Skeletal muscle tissue (tissue), 4 donors: ENCODE data around the gene TIAM2. TPM values are rescaled to one million over a fixed set of nuclear protein-coding genes. Genes with fewer than 3 reads are reported as not detected.

ENCODE experiments used
- H3K27ac ChIP-seq: one replicate; pipeline ENCODE4 v1.7.0; 2013; ENCODE audit warnings: mild to moderate bottlenecking, low read depth, low read length, inconsistent platforms
- H3K27me3 ChIP-seq, 3 donors: one replicate each; pipeline ENCODE4 v1.7.0; 2013; ENCODE audit warnings: low read length in 3 of 3; ENCODE audit not compliant: control insufficient read depth in 3 of 3, insufficient read depth in 3 of 3
- H3K36me3 ChIP-seq, 3 donors: one replicate each; pipeline ENCODE4 v1.7.0; 2013; ENCODE audit warnings: low read length in 3 of 3; ENCODE audit not compliant: control insufficient read depth in 3 of 3, insufficient read depth in 3 of 3
- H3K4me1 ChIP-seq, 3 donors: one replicate each; pipeline ENCODE4 v1.7.0; 2013; ENCODE audit warnings: low read length in 3 of 3, mild to moderate bottlenecking in 3 of 3; ENCODE audit not compliant: control insufficient read depth in 3 of 3, insufficient read depth in 3 of 3
- H3K4me3 ChIP-seq, 3 donors: one replicate each; pipeline ENCODE4 v1.7.0; 2013; ENCODE audit warnings: low read length in 3 of 3
- H3K9ac ChIP-seq, 3 donors: one replicate each; pipeline ENCODE4 v1.7.0; 2013; ENCODE audit warnings: low read length in 3 of 3, mild to moderate bottlenecking in 3 of 3, moderate library complexity in 2 of 3, low read depth in 1 of 3
- H3K9me3 ChIP-seq, 3 donors: one replicate each; pipeline ENCODE4 v1.7.0; 2013; ENCODE audit warnings: low read length in 3 of 3; ENCODE audit not compliant: control insufficient read depth in 3 of 3
- total RNA-seq: library from RNA; depleted of rRNA; stranded (reverse); fragments of >200 nt; gene quantifications from one replicate; pipeline ENCODE4 v1.2.3, GENCODE V29; 2014
- donor health status: Osteomylitis.

Gene TIAM2
- 22.4 TPM for total RNA-seq

GRCh38 chr6:154995254-154996015 is at the start of gene TIAM2:
TSS of gene TIAM2 (plus strand) at chr6:154995315. CDS start at chr6:155129224, 133,909 bp downstream.
- Histone ChIP-seq H3K36me3 (no peaks in the 10 kb centered on the region), H3K27me3 (peaks cover 0 to 3% (median 2%) of the 10 kb centered on the region in 3 donors), H3K9ac (peak within 1 kb of the TSS; percentile 33 to 81 (median 57)), H3K27ac (no peak within 1 kb of the TSS), H3K4me3 (peak within 1 kb of the TSS; percentile 56 to 77 (median 69)), H3K9me3 (no peaks in the 10 kb centered on the region), H3K4me1 (peaks cover 0 to 3% (median 0%) of the 10 kb centered on the region in 3 donors)

GRCh38 chr6:154950979-154951344 is 44.2 kb upstream of the TIAM2 start:
- H3K9me3 ChIP-seq: no peaks in the 10 kb centered on the region
- no peak overlapping the region for H3K9ac ChIP-seq
- no peak overlapping the region for H3K27ac ChIP-seq
- peaks cover 6 to 11% (median 7%) of the 10 kb centered on the region in 3 donors for H3K36me3 ChIP-seq
- no peaks in the 10 kb centered on the region for H3K4me1 ChIP-seq
- H3K27me3 ChIP-seq: no peaks in the 10 kb centered on the region
- H3K4me3 ChIP-seq: no peak overlapping the region

- Histone ChIP-seq H3K4me3 (no peak overlapping the region), H3K9me3 (no peaks in the 10 kb centered on the region), H3K9ac (no peak overlapping the region), H3K36me3 (peaks cover 6 to 11% (median 7%) of the 10 kb centered on the region in 3 donors), H3K27ac (no peak overlapping the region), H3K27me3 (no peaks in the 10 kb centered on the region), H3K4me1 (no peaks in the 10 kb centered on the region)
Observed at GRCh38 chr6:154951345-154952200, 43.5 kb upstream of the TIAM2 start.

GRCh38 chr6:154953644-154954043 is 41.5 kb upstream of the TIAM2 start:
- peaks cover 6 to 11% (median 7%) of the 10 kb centered on the region in 3 donors for H3K36me3 ChIP-seq

GRCh38 chr6:154954347-154954746 is 40.8 kb upstream of the TIAM2 start:
- Histone ChIP-seq H3K9me3 (no peaks in the 10 kb centered on the region), H3K27ac (no peak overlapping the region), H3K27me3 (no peaks in the 10 kb centered on the region), H3K9ac (no peak overlapping the region), H3K36me3 (peaks cover 6 to 11% (median 7%) of the 10 kb centered on the region in 3 donors), H3K4me3 (no peak overlapping the region), H3K4me1 (no peaks in the 10 kb centered on the region)

More at GRCh38 chr6:154953644-154954043, 41.5 kb upstream of the TIAM2 start:
- H3K27me3 ChIP-seq: no peaks in the 10 kb centered on the region
- H3K4me3 ChIP-seq: no peak overlapping the region
- H3K9me3 ChIP-seq: no peaks in the 10 kb centered on the region
- H3K4me1 ChIP-seq: no peaks in the 10 kb centered on the region
- no peak overlapping the region for H3K27ac ChIP-seq
- no peak overlapping the region for H3K9ac ChIP-seq

- Histone ChIP-seq H3K27ac (no peak overlapping the region), H3K9ac (no peak overlapping the region), H3K4me1 (no peaks in the 10 kb centered on the region), H3K4me3 (no peak overlapping the region), H3K27me3 (no peaks in the 10 kb centered on the region), H3K9me3 (no peaks in the 10 kb centered on the region), H3K36me3 (peaks cover 0 to 8% (median 2%) of the 10 kb centered on the region in 3 donors)
Observed at GRCh38 chr6:154956771-154957522, 38.2 kb upstream of the TIAM2 start.

GRCh38 chr6:154958469-154958868 is 36.6 kb upstream of the TIAM2 start:
- Histone ChIP-seq H3K9ac (no peak overlapping the region), H3K4me1 (no peaks in the 10 kb centered on the region), H3K27ac (no peak overlapping the region), H3K4me3 (no peak overlapping the region), H3K27me3 (no peaks in the 10 kb centered on the region), H3K36me3 (peaks cover 0 to 11% (median 2%) of the 10 kb centered on the region in 3 donors), H3K9me3 (no peaks in the 10 kb centered on the region)

GRCh38 chr6:154960299-154960843 is 34.7 kb upstream of the TIAM2 start:
- Histone ChIP-seq H3K9ac (no peak overlapping the region), H3K4me3 (no peak overlapping the region), H3K27ac (no peak overlapping the region), H3K36me3 (peaks cover 0 to 11% (median 0%) of the 10 kb centered on the region in 3 donors), H3K9me3 (no peaks in the 10 kb centered on the region), H3K4me1 (no peaks in the 10 kb centered on the region), H3K27me3 (no peaks in the 10 kb centered on the region)

GRCh38 chr6:154960854-154961530 is 34.1 kb upstream of the TIAM2 start:
- peaks cover 0 to 11% (median 0%) of the 10 kb centered on the region in 3 donors for H3K36me3 ChIP-seq
- no peak overlapping the region for H3K27ac ChIP-seq
- no peaks in the 10 kb centered on the region for H3K27me3 ChIP-seq
- H3K4me3 ChIP-seq: no peak overlapping the region
- H3K9ac ChIP-seq: no peak overlapping the region
- H3K9me3 ChIP-seq: no peaks in the 10 kb centered on the region
- H3K4me1 ChIP-seq: no peaks in the 10 kb centered on the region
